Heart right ventricle (tissue), 16 donors: ENCODE measurements around the gene FRMD5. TPM values are rescaled to one million over a fixed set of nuclear protein-coding genes. Genes with fewer than 3 reads are reported as not detected.

ENCODE experiments used
- ATAC-seq, 8 donors: fragments of 200-7000 bp; cut with Tn5 transposase; one replicate each; pipeline ENCODE4 v1.9.1; 2020; ENCODE audit warnings: mild to moderate bottlenecking in 8 of 8, moderate library complexity in 8 of 8, moderate number of reproducible peaks in 1 of 8
- DNase-seq, 2 donors: peaks; one replicate each; pipeline ENCODE4 v3.0.0-alpha.2; 2020
- H3K27ac ChIP-seq, 10 donors: fragments of 200-600 bp; sonication (generic) in 2 of 10; one replicate each; pipeline versions ENCODE4 v1.5.0 to v1.8.0; 2020 to 2022; ENCODE audit warnings: mild to moderate bottlenecking in 3 of 10
- H3K27me3 ChIP-seq, 7 donors: fragments of 200-600 bp; one replicate each; pipeline ENCODE4 v1.8.0; 2021 to 2022; ENCODE audit warnings: mild to moderate bottlenecking in 2 of 7
- H3K36me3 ChIP-seq, 9 donors: fragments of 200-600 bp; sonication (generic) in 1 of 9; one replicate each; pipeline versions ENCODE4 v1.5.0 to v1.8.0; 2020 to 2022; ENCODE audit warnings: mild to moderate bottlenecking in 2 of 9
- H3K4me1 ChIP-seq, 9 donors: fragments of 200-600 bp; sonication (generic) in 1 of 9; one replicate each; pipeline versions ENCODE4 v1.5.0 to v1.8.0; 2020 to 2022; ENCODE audit warnings: mild to moderate bottlenecking in 4 of 9
- H3K4me3 ChIP-seq, 10 donors: fragments of 200-600 bp; sonication (generic) in 2 of 10; one replicate each; pipeline versions ENCODE4 v1.5.0 to v1.8.0; 2020 to 2022; ENCODE audit warnings: mild to moderate bottlenecking in 7 of 10, moderate library complexity in 2 of 10
- H3K9me3 ChIP-seq, 11 donors: fragments of 200-600 bp in 10 of 11; sonication (generic) in 2 of 11; one replicate each; pipeline versions ENCODE4 v1.5.0 to v1.8.0; 2013 to 2022; ENCODE audit warnings: mild to moderate bottlenecking in 2 of 11, control low read depth in 1 of 11, moderate library complexity in 1 of 11
- CTCF ChIP-seq, 9 donors: fragments of 200-600 bp; sonication (generic) in 2 of 9; IDR thresholded peaks; one replicate each; pipeline versions ENCODE4 v1.5.0 to v1.8.0; 2021 to 2022; ENCODE audit warnings: antibody characterized with exemption in 9 of 9, mild to moderate bottlenecking in 5 of 9, moderate library complexity in 1 of 9
- WGBS, 2 donors: extraction: QIAGEN DNeasy Blood & Tissue Kit; methylation state at CpG; one replicate each; pipeline ENCODE4 v1.1.7; 2013; ENCODE audit warnings: inconsistent platforms in 1 of 2; 5-methylcytosine and 5-hydroxymethylcytosine counted together
- intact Hi-C, 10 donors: fragments of 100-400 bp; cut with DNase I; formaldehyde crosslinking; loops; one replicate each; pipeline versions ENCODE4 v1.11.1 to v1.14.2; 2022
- polyA plus RNA-seq, 2 donors: library from polyadenylated mRNA; stranded (reverse); fragments of 200-250 nt; gene quantifications; one replicate each; pipeline ENCODE4 v1.2.3, GENCODE V29; 2013
- total RNA-seq, 10 donors: library from RNA; stranded (reverse); fragmentation: NEBNext Ultra II Directional in 3 of 10; extraction: Animal tissue kit (Norgen Biotek cat#: 25700) in 3 of 10; gene quantifications; one replicate each; pipeline versions ENCODE4 v1.2.1 to v1.2.4, GENCODE V29; 2021 to 2023
- donor health status: Arrhythmogenic right ventricular cardiomyopathy.
- donor health status: ischemic (EF 13 %, LVEDD 7.1; RV severe dilation, severe dysfunction).
- donor health status: healthy with polysubstance abuse.
- donor health status: DM: no; HTN: yes; CAD: no.
- donor health status: DM: no; HTN: no; CAD: no.
- donor health status: ischemic (EF 25% LVEDD 6.9; RV normal size, moderate dysfunction).
- donor health status: ischemic (EF 25% LVEDD 5.7; RV mildly dilated, moderate dysfunction).
- donor health status: healthy.
- donor health status: DM: yes; HTN: yes; CAD: no.
- donor health status: Ischemic cardiomyopathy.
- donor health status: ischemic (EF 35%, LVEDD 5.7; RV mildly dilated, moderate dysfunction).
- donor health status: nonischemic (EF 11% LVEDD 7.7; RV severe dilation, severe dysfunction).
- donor health status: DM: yes; HTN: yes; CAD: no.
- donor health status: PGD.
- donor health status: ischemic (EF 29% LVEDD 5.4; RV normal size, mild dysfunction).
- donor health status: nonischemic (EF 23%, LVEDD 6.1; RV moderate dilation, normal function).

FRMD5 gene
- total and polyA plus RNA-seq, 12 donors, result 7.2 to 86.3 (median 55.3) TPM

GRCh38 chr15:44081026-44082013, 113.8 kb downstream of the FRMD5 start:
- no peak for TF ChIP-seq CTCF (IDR thresholded peaks at IDR 0.05)
- WGBS, 2 donors, result 67 to 79% methylated on average over 5 of the region's 5 CpGs
- peaks cover 0 to 9% (median 0%) of the 10 kb centered on the region in 11 donors for H3K9me3 ChIP-seq
- H3K27me3 ChIP-seq, result peaks cover 0 to 3% (median 0%) of the 10 kb centered on the region in 7 donors
- DNase-seq (no peak), ATAC-seq (no peak)
- intact Hi-C loops, result no loop called here
- no peaks in the 10 kb centered on the region for H3K36me3 ChIP-seq
- no peak overlapping the region for H3K27ac ChIP-seq
- no peak overlapping the region for H3K4me3 ChIP-seq
- no peaks in the 10 kb centered on the region for H3K4me1 ChIP-seq

- intact Hi-C loops, result no loop called here
- H3K9me3 ChIP-seq, result peaks cover 0 to 9% (median 0%) of the 10 kb centered on the region in 11 donors
- WGBS, 2 donors, result 51 to 65% methylated on average over 3 of the region's 3 CpGs
Measured at GRCh38 chr15:44075535-44075934, 119.5 kb downstream of the FRMD5 start.

GRCh38 chr15:44069489-44069888, 125.6 kb downstream of the FRMD5 start:
- peaks cover 0 to 4% (median 0%) of the 10 kb centered on the region in 9 donors for H3K4me1 ChIP-seq
- H3K27ac ChIP-seq, result no peak overlapping the region
- ATAC-seq (no peak), DNase-seq (no peak)
- H3K9me3 ChIP-seq, result no peaks in the 10 kb centered on the region
- 92 to 93% methylated on average over 1 of the region's 1 CpG for WGBS, 2 donors
- no peak overlapping the region for H3K4me3 ChIP-seq
- no peak for TF ChIP-seq CTCF (IDR thresholded peaks at IDR 0.05)
- H3K36me3 ChIP-seq, result no peaks in the 10 kb centered on the region
- H3K27me3 ChIP-seq, result no peaks in the 10 kb centered on the region
- intact Hi-C loops, result loop anchor here in 7 of 10 donors (5.0 to 10.0 kb wide), 4 partner anchors 145 to 195 kb away; no protein-coding TSS in a partner anchor

More at GRCh38 chr15:44075535-44075934, 119.5 kb downstream of the FRMD5 start:
- no peaks in the 10 kb centered on the region for H3K36me3 ChIP-seq
- ATAC-seq, result no peak
- DNase-seq, result no peak
- H3K4me1 ChIP-seq, result no peaks in the 10 kb centered on the region
- H3K27me3 ChIP-seq, result no peaks in the 10 kb centered on the region
- TF ChIP-seq CTCF (IDR thresholded peaks at IDR 0.05), result no peak
- no peak overlapping the region for H3K4me3 ChIP-seq
- H3K27ac ChIP-seq, result no peak overlapping the region

GRCh38 chr15:44068347-44068746, 126.7 kb downstream of the FRMD5 start:
- H3K9me3 ChIP-seq, result no peaks in the 10 kb centered on the region
- no peak overlapping the region for H3K4me3 ChIP-seq
- no peak for ATAC-seq
- DNase-seq, result no peak
- TF ChIP-seq CTCF (IDR thresholded peaks at IDR 0.05), result no peak
- intact Hi-C loops, result loop anchor here in 7 of 10 donors (5.0 to 10.0 kb wide), 4 partner anchors 146 to 194 kb away; no protein-coding TSS in a partner anchor
- H3K27ac ChIP-seq, result no peak overlapping the region
- peaks cover 0 to 4% (median 0%) of the 10 kb centered on the region in 9 donors for H3K4me1 ChIP-seq
- no peaks in the 10 kb centered on the region for H3K27me3 ChIP-seq
- WGBS, 2 donors, result 70 to 72% methylated on average over 2 of the region's 2 CpGs
- no peaks in the 10 kb centered on the region for H3K36me3 ChIP-seq
